B cell (primary cell): Measurements from ENCODE around the gene KCNG4. TPM values are rescaled to one million over a fixed set of nuclear protein-coding genes. Genes with fewer than 3 reads are reported as not detected.
"Not testable (repeated sequence)": the region's sequence is repeated elsewhere in the genome, so short reads cannot be mapped to it uniquely, and the experiment has no call there.

Experiments used
- ATAC-seq: fragments of 200-7000 bp; cut with Tn5 transposase; one replicate; pipeline ENCODE4 v1.10.0; 2021; ENCODE audit warnings: low read depth, mild to moderate bottlenecking, moderate number of reproducible peaks, moderate library complexity
- CTCF ChIA-PET: fragments of 350-600 bp; sonication (Branson Sonifier 250); formaldehyde crosslinking; loops from one replicate; lab custom pipeline; 2021; ENCODE audit warnings: antibody characterized with exemption, inconsistent platforms; lab: Charles Lee
- POLR2A ChIA-PET: fragments of 350-600 bp; sonication (Branson Sonifier 250); formaldehyde crosslinking; loops from one replicate; lab custom pipeline; 2021; ENCODE audit warnings: antibody characterized with exemption; lab: Charles Lee
- DNase-seq: peaks from one replicate; pipeline ENCODE4 v3.0.0; 2013
- H2AFZ ChIP-seq: 2 replicates; pipeline ENCODE4 v1.6.1; 2012; ENCODE audit warnings: mild to moderate bottlenecking, low read depth, low read length; ENCODE audit not compliant: insufficient read depth, poor library complexity, severe bottlenecking
- H3K27ac ChIP-seq, 2 donors: 1 replicate in 1 of 2; 2 replicates in 1 of 2; pipeline ENCODE4 v1.5.1; 2012 to 2013; ENCODE audit warnings: low read length in 2 of 2, mild to moderate bottlenecking in 2 of 2, moderate library complexity in 1 of 2
- H3K27me3 ChIP-seq, 4 experiments: fragments of 200-600 bp in 1 of 4; sonication (generic) in 1 of 4; replicated peaks in 1 of 4; 1 replicate in 2 of 4; 2 replicates in 2 of 4; pipeline versions ENCODE4 v1.6.1 to v1.7.0; 2013 to 2016; ENCODE audit warnings: low read length in 3 of 4, mild to moderate bottlenecking in 2 of 4, mixed read lengths in 1 of 4, moderate library complexity in 1 of 4; ENCODE audit not compliant: insufficient read depth in 4 of 4, control insufficient read depth in 3 of 4; ENCODE audit errors: control extremely low read depth in 1 of 4
- H3K36me3 ChIP-seq, 2 experiments: replicated peaks in 1 of 2; 1 replicate in 1 of 2; 2 replicates in 1 of 2; pipeline versions ENCODE4 v1.6.1 to v1.7.1; 2013; ENCODE audit warnings: low read length in 1 of 2; ENCODE audit not compliant: insufficient read depth in 2 of 2, control insufficient read depth in 1 of 2; ENCODE audit errors: control extremely low read depth in 1 of 2, extremely low read depth in 1 of 2
- H3K4me1 ChIP-seq, 2 donors: fragments of 200-600 bp in 1 of 2; sonication (generic) in 1 of 2; 1 replicate in 1 of 2; 2 replicates in 1 of 2; pipeline versions ENCODE4 v1.5.1 to v1.6.1; 2013 to 2017; ENCODE audit warnings: low read length in 2 of 2; ENCODE audit not compliant: control insufficient read depth in 2 of 2, insufficient read depth in 2 of 2
- H3K4me2 ChIP-seq: replicated peaks from 2 replicates; pipeline ENCODE3; 2012; ENCODE audit warnings: mild to moderate bottlenecking, low read depth, low read length; ENCODE audit not compliant: poor library complexity, severe bottlenecking
- H3K4me3 ChIP-seq, 5 experiments: fragments of 200-600 bp in 1 of 5; sonication (generic) in 1 of 5; 1 replicate in 3 of 5; 2 replicates in 2 of 5; pipeline versions ENCODE4 v1.5.1 to v1.7.0; 2011 to 2016; ENCODE audit warnings: low read length in 4 of 5, mild to moderate bottlenecking in 4 of 5, low read depth in 2 of 5, control low read depth in 1 of 5, moderate library complexity in 1 of 5; ENCODE audit not compliant: insufficient read depth in 1 of 5; ENCODE audit errors: control extremely low read depth in 1 of 5, extremely low read depth in 1 of 5
- H3K79me2 ChIP-seq: fragments of 200-600 bp; sonication (generic); one replicate; pipeline ENCODE4 v1.6.0; 2016; ENCODE audit warnings: low read length; ENCODE audit not compliant: control insufficient read depth, insufficient read depth
- H3K9ac ChIP-seq: fragments of 200-600 bp; sonication (generic); 2 replicates; pipeline ENCODE4 v1.6.1; 2017; ENCODE audit warnings: mild to moderate bottlenecking, low read length, moderate library complexity
- H3K9me3 ChIP-seq, 3 donors: one replicate each; pipeline versions ENCODE4 v1.6.1 to v1.7.1; 2013; ENCODE audit warnings: low read length in 2 of 3; ENCODE audit not compliant: control insufficient read depth in 2 of 3, insufficient read depth in 1 of 3; ENCODE audit errors: control extremely low read depth in 1 of 3
- H4K20me1 ChIP-seq: 2 replicates; pipeline ENCODE4 v1.6.0; 2012; ENCODE audit warnings: mild to moderate bottlenecking, low read length; ENCODE audit not compliant: insufficient read depth, control insufficient read depth, poor library complexity, severe bottlenecking
- H3K27ac Mint-ChIP-seq: one replicate; pipeline ENCODE4 v1.8.0; 2021; ENCODE audit warnings: mixed read lengths
- H3K27me3 Mint-ChIP-seq: one replicate; pipeline ENCODE4 v1.8.0; 2021; ENCODE audit warnings: mixed read lengths
- H3K4me1 Mint-ChIP-seq: one replicate; pipeline ENCODE4 v1.8.0; 2021; ENCODE audit warnings: mixed read lengths
- H3K4me3 Mint-ChIP-seq: one replicate; pipeline ENCODE4 v1.8.0; 2021; ENCODE audit warnings: mixed read lengths
- H3K9me3 Mint-ChIP-seq: one replicate; pipeline ENCODE4 v1.8.0; 2022; ENCODE audit warnings: mixed read lengths; ENCODE audit not compliant: insufficient read depth
- EZH2 ChIP-seq: IDR thresholded peaks from 2 replicates; pipeline ENCODE4 v1.6.1; 2012; ENCODE audit warnings: borderline replicate concordance, low read depth, mild to moderate bottlenecking, moderate library complexity, low read length; ENCODE audit not compliant: insufficient read depth, poor library complexity, severe bottlenecking
- WGBS: methylation state at CpG from one replicate; pipeline ENCODE4 v1.1.5; 2013; ENCODE audit warnings: missing lambda C conversion rate; ENCODE audit not compliant: insufficient coverage; 5-methylcytosine and 5-hydroxymethylcytosine counted together
- intact Hi-C: fragments of 100-400 bp; cut with micrococcal nuclease; formaldehyde crosslinking; loops from one replicate; pipeline ENCODE4 v1.10.0; 2022
- polyA plus RNA-seq: library from polyadenylated mRNA; depleted of rRNA; stranded (reverse); fragments of >200 nt; gene quantifications from 2 replicates; pipeline ENCODE4 v1.2.3, GENCODE V29; 2012
- total RNA-seq, 2 donors: library from RNA; stranded (reverse); fragments of 120-200 nt in 1 of 2; gene quantifications; 1 replicate in 1 of 2; 2 replicates in 1 of 2; pipeline versions ENCODE4 v1.2.3 to v1.2.4, GENCODE V29; 2013 to 2022
- TF ChIP-seq, protein P1 (sequence below): fragments of 200-600 bp; IDR thresholded peaks from one replicate; pipeline ENCODE4 v1.8.0; 2022; ENCODE audit warnings: antibody characterized with exemption, mild to moderate bottlenecking

Gene KCNG4
- total and polyA plus RNA-seq, 2 donors (not counting 1 experiment from before 2014, with no cell fraction given): not detected

DNA sequence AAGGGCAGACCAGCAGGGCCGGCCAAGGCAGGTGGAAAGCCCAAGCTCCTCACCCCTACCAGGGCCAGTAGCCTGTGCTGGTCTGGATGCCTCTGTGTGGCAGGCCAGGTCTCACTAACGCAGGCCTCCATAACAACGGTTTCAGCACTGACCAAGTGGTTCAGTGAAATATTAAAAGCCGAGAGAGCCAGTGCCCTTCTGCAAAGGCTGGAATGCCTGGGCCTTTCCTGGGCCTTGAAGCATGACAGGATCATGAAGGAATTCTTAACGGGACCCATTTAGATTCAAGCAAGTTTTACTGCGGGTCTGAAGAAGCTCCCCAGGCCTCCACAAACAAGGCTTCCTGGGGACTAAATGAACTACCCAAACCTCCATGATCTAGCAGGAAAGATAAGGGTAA lies 32.6 kb downstream of the KCNG4 start:
- Histone ChIP-seq H4K20me1 (no peaks in the 10 kb centered on the region), H3K4me1 (no peaks in the 10 kb centered on the region), H3K4me2 (no peak overlapping the region), H3K79me2 (no peaks in the 10 kb centered on the region), H3K27ac (no peak overlapping the region), H2AFZ (no peak overlapping the region), H3K36me3 (no peaks in the 10 kb centered on the region), H3K9me3 (peaks cover 0 to 3% (median 0%) of the 10 kb centered on the region in 3 donors), H3K27me3 (no peaks in the 10 kb centered on the region), H3K9ac (no peak overlapping the region), H3K4me3 (no peak overlapping the region)
- DNase-seq (no peak), ATAC-seq (no peak)
- Mint-ChIP-seq H3K27ac (no peak overlapping the region), H3K4me3 (no peak overlapping the region), H3K4me1 (no peaks in the 10 kb centered on the region), H3K27me3 (no peaks in the 10 kb centered on the region), H3K9me3 (no peaks in the 10 kb centered on the region)
- CTCF ChIA-PET: no interaction called here
- intact Hi-C loops: no loop called here
- 86% methylated on average over 5 of the region's 6 CpGs for WGBS
- POLR2A ChIA-PET: no interaction called here
- no peak for TF ChIP-seq EZH2
- TF ChIP-seq, protein P1, sequence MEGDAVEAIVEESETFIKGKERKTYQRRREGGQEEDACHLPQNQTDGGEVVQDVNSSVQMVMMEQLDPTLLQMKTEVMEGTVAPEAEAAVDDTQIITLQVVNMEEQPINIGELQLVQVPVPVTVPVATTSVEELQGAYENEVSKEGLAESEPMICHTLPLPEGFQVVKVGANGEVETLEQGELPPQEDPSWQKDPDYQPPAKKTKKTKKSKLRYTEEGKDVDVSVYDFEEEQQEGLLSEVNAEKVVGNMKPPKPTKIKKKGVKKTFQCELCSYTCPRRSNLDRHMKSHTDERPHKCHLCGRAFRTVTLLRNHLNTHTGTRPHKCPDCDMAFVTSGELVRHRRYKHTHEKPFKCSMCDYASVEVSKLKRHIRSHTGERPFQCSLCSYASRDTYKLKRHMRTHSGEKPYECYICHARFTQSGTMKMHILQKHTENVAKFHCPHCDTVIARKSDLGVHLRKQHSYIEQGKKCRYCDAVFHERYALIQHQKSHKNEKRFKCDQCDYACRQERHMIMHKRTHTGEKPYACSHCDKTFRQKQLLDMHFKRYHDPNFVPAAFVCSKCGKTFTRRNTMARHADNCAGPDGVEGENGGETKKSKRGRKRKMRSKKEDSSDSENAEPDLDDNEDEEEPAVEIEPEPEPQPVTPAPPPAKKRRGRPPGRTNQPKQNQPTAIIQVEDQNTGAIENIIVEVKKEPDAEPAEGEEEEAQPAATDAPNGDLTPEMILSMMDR: no peak

DNA sequence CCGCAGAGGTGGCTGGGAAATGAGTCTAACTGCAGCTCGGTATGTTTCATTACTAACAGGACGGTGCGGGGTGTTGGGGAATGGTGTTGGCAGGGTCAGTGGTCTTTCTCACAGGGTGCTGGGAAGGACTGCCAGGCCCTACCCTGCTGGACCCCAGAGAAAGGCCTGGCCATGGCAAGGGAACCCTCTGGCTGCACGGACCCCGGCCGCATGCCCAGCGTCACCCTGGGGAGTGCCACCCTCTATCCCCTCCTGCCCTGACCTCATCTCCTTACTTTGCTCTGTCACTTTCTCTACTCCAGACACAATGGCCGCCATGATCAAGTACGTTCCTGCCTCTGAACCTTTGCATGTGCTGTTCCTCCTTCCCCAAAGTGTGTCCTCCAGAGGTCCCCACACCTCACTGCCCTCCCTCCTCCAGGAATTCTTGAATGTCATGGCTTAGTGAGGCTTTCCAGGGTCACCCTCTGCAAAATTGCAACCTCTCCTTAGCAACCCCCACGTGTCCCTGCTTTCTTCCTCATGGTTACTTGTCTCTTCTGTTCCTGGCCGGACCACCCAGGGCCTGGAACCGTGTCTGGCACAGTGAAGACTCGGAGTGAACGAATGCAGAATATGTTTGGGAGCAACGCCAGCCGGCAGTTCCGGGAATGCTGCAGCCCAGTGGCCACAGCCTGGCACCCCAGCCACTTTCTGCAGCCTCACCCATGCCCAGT lies 33.7 kb downstream of the KCNG4 start:
- no peak for TF ChIP-seq EZH2
- TF ChIP-seq, protein P1: no peak
- CTCF ChIA-PET: no interaction called here
- Histone ChIP-seq H3K27me3 (no peaks in the 10 kb centered on the region), H3K4me1 (no peaks in the 10 kb centered on the region), H3K4me3 (no peak overlapping the region), H2AFZ (no peak overlapping the region), H3K36me3 (no peaks in the 10 kb centered on the region), H3K9me3 (peaks cover 0 to 3% (median 0%) of the 10 kb centered on the region in 3 donors), H4K20me1 (no peaks in the 10 kb centered on the region), H3K27ac (no peak overlapping the region), H3K4me2 (no peak overlapping the region), H3K79me2 (no peaks in the 10 kb centered on the region), H3K9ac (no peak overlapping the region)
- POLR2A ChIA-PET: no interaction called here
- H3K4me3 Mint-ChIP-seq: no peak overlapping the region
- no peak for DNase-seq
- H3K27ac Mint-ChIP-seq: no peak overlapping the region
- no peaks in the 10 kb centered on the region for H3K4me1 Mint-ChIP-seq
- WGBS: 91% methylated on average over 18 of the region's 18 CpGs
- H3K27me3 Mint-ChIP-seq: no peaks in the 10 kb centered on the region
- ATAC-seq: no peak
- no peaks in the 10 kb centered on the region for H3K9me3 Mint-ChIP-seq
- intact Hi-C loops: no loop called here

DNA sequence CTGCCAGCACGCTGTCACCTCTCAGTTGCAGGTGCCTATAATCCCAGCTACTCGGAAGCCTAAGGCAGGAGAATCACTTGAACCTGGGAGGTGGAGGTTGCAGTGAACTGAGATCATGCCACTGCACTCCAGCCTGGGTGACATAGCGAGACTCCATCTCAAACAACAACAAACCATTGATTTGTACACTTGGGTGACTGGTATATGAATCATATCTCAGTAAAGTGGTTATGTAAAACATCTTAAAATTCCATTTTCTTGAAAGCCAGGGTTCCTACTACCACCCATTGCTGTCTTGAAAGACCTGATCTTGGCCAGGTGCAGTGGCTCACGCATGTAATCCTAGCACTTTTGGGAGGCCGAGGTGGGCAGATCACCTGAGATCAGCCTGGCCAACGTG lies 34.7 kb downstream of the KCNG4 start:
- POLR2A ChIA-PET: not testable (repeated sequence)

More for the DNA sequence above, 34.7 kb downstream of the KCNG4 start:
- CTCF ChIA-PET, H2AFZ ChIP-seq, H3K4me1 ChIP-seq, H3K4me1 Mint-ChIP-seq, H3K9me3 Mint-ChIP-seq, intact Hi-C loops, H3K36me3 ChIP-seq, H3K79me2 ChIP-seq, H3K27ac ChIP-seq, H4K20me1 ChIP-seq, H3K27me3 Mint-ChIP-seq, DNase-seq, H3K4me3 ChIP-seq, ATAC-seq, H3K27me3 ChIP-seq, H3K4me2 ChIP-seq, H3K9ac ChIP-seq, H3K27ac Mint-ChIP-seq, H3K9me3 ChIP-seq, H3K4me3 Mint-ChIP-seq: not testable (repeated sequence)
- 94% methylated on average over 3 of the region's 6 CpGs for WGBS
